MG63 (cell line): ENCODE results near the gene GIPC2. TPM values are rescaled to one million over a fixed set of nuclear protein-coding genes. Genes with fewer than 3 reads are reported as not detected.

Experiments
- DNase-seq: peaks from one replicate; pipeline ENCODE4 v3.0.0-alpha.2; 2020
- H3K27me3 ChIP-seq: fragments of 250-450 bp; sonication (Bioruptor Pico); 2 replicates; pipeline ENCODE4 v1.5.1; 2020; ENCODE audit warnings: mild to moderate bottlenecking, moderate library complexity
- H3K36me3 ChIP-seq: fragments of 250-450 bp; sonication (Bioruptor Pico); 2 replicates; pipeline ENCODE4 v1.5.1; 2020; ENCODE audit warnings: mild to moderate bottlenecking, moderate library complexity
- H3K4me3 ChIP-seq: fragments of 250-450 bp; sonication (Bioruptor Pico); 2 replicates; pipeline ENCODE4 v1.5.1; 2020; ENCODE audit warnings: mild to moderate bottlenecking, moderate library complexity
- H3K9me3 ChIP-seq: fragments of 250-450 bp; sonication (Bioruptor Pico); 2 replicates; pipeline ENCODE4 v1.5.1; 2020; ENCODE audit warnings: mild to moderate bottlenecking, moderate library complexity
- total RNA-seq: library from RNA; depleted of rRNA; stranded (reverse); fragments of >200 nt; shearing (Covaris generic); gene quantifications from 2 replicates; pipeline ENCODE4 v1.2.3, GENCODE V29; 2014; ENCODE audit warnings: low replicate concordance; rRNA removed

Gene GIPC2
- total RNA-seq, 1 experiment from 2014 or later = 0.10 TPM

DNA sequence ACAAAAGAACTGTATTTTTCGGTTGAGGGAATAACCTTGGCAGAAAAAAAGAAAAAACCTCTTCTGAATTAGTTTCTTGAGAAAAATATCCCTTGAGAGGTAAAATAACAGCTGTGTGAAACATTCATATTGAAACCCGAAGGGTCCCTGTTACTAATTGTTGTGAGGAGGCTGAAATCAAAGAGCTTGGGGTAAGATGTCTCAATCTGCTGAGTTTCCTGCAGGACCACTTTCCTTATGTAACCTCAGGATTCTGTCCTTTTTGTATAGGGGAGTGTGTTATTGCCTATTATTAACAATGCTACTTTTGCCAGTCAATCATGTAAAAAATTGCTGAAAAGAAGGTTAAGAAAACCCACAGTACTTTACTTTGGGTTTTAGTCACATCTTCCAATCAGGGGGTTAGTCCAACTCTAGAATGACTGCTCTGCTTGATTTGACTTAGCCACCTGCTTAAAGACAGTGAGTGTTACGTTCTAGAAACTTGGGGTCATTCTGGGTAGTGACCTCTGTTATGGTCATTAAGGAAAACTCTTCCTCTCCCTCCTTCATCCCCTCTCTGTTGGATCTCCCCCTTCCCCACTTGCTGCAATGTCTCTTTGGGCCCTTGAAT is 138.8 kb downstream of the GIPC2 start:
- H3K4me3 ChIP-seq = no peak overlapping the region
- DNase-seq = no peak
- no peaks in the 10 kb centered on the region; the same call in 1 of the 2 replicates for H3K9me3 ChIP-seq
- H3K36me3 ChIP-seq = no peaks in the 10 kb centered on the region
- no peaks in the 10 kb centered on the region for H3K27me3 ChIP-seq

Other genes starting within 250 kb of the GIPC2 start
- gene NEXN, start 157.3 kb upstream of the GIPC2 start, total RNA-seq = 2.4 and 3.3 TPM in 2 replicates
- 183 and 225 TPM in 2 replicates for gene FUBP1, start 66.9 kb upstream of the GIPC2 start, total RNA-seq
- 20.9 and 34.9 TPM in 2 replicates for gene DNAJB4, start 41.0 kb upstream of the GIPC2 start, total RNA-seq